NCI-H2227 (cell line): ENCODE measurements around the gene SPDYE6.
"Not testable (repeated sequence)": the region's sequence is repeated elsewhere in the genome, so short reads cannot be mapped to it uniquely, and the experiment has no call there.

Experiments used
- DNase-seq: peaks from one replicate; lab custom pipeline; 2025; ENCODE audit not compliant: unreplicated experiment; lab: John Stamatoyannopoulos, UW

SPDYE6 gene

GRCh38 chr7:102364394-102364886 is 8.2 kb upstream of the SPDYE6 start:
- DNase-seq: not testable (repeated sequence)

GRCh38 chr7:102363549-102364393 is 7.5 kb upstream of the SPDYE6 start:
- peak; percentile 98 for DNase-seq

- DNase-seq: not testable (repeated sequence)
Measured at GRCh38 chr7:102346983-102347382, 9.3 kb downstream of the SPDYE6 start.

GRCh38 chr7:102340599-102341368 is 15.5 kb downstream of the SPDYE6 start:
- not testable (repeated sequence) for DNase-seq

GRCh38 chr7:102337420-102337819 is 18.8 kb downstream of the SPDYE6 start:
- not testable (repeated sequence) for DNase-seq

GRCh38 chr7:102337002-102337401 is 19.2 kb downstream of the SPDYE6 start:
- not testable (repeated sequence) for DNase-seq

- DNase-seq: not testable (repeated sequence)
Measured at GRCh38 chr7:102335574-102335973, 20.7 kb downstream of the SPDYE6 start.

GRCh38 chr7:102330666-102331460 is 25.4 kb downstream of the SPDYE6 start:
- not testable (repeated sequence) for DNase-seq

GRCh38 chr7:102329366-102329765 is 26.9 kb downstream of the SPDYE6 start:
- DNase-seq: not testable (repeated sequence)

GRCh38 chr7:102328863-102329262 is 27.4 kb downstream of the SPDYE6 start:
- not testable (repeated sequence) for DNase-seq

GRCh38 chr7:102327183-102327582 is 29.1 kb downstream of the SPDYE6 start:
- not testable (repeated sequence) for DNase-seq

- DNase-seq: no peak
Measured at GRCh38 chr7:102326157-102326889, 29.9 kb downstream of the SPDYE6 start.

GRCh38 chr7:102325106-102325505 is 31.1 kb downstream of the SPDYE6 start:
- DNase-seq: not testable (repeated sequence)

GRCh38 chr7:102323914-102324195 is 32.4 kb downstream of the SPDYE6 start:
- no peak for DNase-seq

- no peak for DNase-seq
Measured at GRCh38 chr7:102322202-102322715, 34.0 kb downstream of the SPDYE6 start.

GRCh38 chr7:102321351-102322201 is 34.7 kb downstream of the SPDYE6 start:
- no peak for DNase-seq

GRCh38 chr7:102320601-102321350 is 35.5 kb downstream of the SPDYE6 start:
- DNase-seq: no peak

- DNase-seq: no peak
Measured at GRCh38 chr7:102320181-102320580, 36.1 kb downstream of the SPDYE6 start.

- DNase-seq: no peak
Measured at GRCh38 chr7:102319671-102320070, 36.6 kb downstream of the SPDYE6 start.
